HG03064 (cell line): Measurements from ENCODE around the gene NR1H2.
"Not testable (repeated sequence)": the region's sequence is repeated elsewhere in the genome, so short reads cannot be mapped to it uniquely, and the experiment has no call there.

Experiments used
- ATAC-seq: cut with Tn5 transposase; IDR thresholded peaks from one replicate; pipeline ENCODE4 v1.9.1; 2021; ENCODE audit warnings: low read depth; ENCODE audit not compliant: unreplicated experiment

The NR1H2 gene

DNA sequence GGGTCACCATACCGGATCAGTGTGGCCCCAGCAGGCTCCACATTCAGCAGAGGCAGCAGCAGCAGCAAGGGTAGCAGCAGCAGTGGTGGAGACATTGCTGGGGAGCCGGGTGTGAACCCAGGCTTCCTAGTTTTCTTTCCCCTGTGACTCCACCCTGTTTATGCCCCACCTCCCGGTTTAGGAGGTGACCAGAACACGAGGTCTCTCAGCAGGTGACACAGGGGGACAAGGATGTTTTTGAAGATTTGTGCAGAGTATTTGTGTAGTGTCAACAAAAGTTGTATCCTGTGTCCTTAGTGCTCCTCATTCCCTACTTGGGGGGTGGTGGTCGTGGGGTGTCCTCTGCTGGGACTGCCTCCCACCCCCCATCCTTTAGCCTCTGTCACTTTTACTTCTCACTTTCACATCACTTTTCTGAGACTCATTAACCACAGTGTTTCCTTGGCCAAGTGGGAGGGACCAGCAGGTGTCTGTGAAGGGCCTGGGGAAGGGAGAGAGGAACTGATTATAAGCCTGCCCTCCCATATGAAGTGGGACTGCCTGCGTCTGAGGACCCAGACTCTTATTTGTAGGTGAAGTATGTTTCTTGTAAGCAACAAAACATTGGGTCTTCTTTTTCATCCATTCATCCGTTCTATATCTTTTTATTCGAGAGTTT lies 31.5 kb upstream of the NR1H2 start:
- no peak for ATAC-seq

DNA sequence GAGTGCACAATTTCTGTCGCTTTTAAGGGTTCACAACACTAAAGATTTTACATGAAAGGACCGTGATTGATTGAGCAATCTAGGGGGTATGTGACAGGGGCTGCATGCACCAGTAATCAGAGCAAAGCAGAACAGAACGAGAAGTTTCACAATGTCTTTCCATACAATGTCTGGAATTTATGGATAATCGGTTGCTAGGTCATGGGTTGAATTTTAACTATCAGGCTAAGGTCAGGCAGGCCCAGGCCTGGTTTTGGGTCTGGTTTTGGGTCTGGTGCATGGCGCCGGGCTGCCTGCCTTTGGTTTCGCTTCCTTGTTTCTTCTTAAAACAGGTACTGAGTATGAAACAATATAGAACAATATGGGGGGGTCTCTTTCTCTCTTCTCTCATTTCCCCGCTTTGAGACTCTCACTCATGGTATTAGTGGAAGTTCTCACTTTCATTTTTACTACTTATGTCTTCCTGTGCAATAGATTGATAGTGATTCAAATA lies 29.1 kb upstream of the NR1H2 start:
- not testable (repeated sequence) for ATAC-seq

DNA sequence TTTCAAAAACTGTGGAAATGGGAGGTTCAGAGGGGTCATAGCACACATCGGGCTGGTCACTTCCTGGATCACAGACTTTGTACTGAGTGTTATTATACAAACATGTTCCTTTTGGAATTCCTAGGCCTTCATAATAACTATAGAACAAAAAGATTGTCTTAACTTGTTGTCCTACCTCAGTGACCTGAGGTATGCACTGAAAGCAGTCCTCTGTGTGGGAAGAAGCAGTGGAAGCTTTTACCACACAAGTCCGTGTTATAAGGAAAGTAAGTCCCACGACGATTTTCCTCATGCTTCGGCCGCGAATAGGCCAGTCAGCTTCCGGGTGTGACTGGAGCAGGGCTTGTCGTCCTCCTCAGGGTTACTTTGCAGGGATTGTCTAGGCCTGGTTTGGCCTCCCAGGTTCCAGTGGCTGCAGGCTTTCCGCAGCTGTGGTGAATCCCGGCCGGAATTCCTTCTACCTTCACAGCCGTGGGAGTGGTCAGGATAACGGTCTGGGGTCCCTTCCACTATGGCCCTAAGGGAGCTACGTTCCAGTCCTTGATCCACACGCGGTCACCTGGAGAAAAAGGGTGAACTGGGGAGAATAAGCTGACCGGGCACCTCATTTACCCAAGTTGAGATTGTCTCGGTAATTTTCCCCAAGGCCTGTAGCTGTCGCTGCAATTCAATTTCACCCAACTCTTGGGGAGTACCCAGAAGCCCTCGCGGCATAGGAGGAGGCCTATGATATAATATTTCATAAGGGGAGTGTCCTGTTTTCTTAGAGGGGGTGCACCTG lies 26.8 kb upstream of the NR1H2 start:
- no peak for ATAC-seq

DNA sequence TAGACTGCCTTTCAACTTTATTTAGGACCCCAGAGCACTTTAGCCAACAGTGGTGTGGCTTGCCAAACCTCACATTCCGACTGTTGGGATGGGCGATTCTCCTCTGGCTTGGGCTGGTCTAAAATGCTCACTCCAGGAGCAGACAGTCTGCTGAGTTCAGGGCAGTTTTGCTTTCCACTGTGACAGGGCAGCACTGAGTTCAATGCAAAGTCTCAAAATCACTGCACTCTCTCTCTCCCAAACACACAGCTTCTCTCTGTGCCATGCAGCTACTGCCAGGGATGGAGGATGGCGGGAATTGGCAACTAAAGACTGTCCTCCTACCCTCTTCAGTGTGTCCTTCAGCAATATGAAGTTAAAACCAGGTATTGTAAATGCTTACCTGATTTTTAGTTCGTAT lies 24.0 kb upstream of the NR1H2 start:
- no peak for ATAC-seq

DNA sequence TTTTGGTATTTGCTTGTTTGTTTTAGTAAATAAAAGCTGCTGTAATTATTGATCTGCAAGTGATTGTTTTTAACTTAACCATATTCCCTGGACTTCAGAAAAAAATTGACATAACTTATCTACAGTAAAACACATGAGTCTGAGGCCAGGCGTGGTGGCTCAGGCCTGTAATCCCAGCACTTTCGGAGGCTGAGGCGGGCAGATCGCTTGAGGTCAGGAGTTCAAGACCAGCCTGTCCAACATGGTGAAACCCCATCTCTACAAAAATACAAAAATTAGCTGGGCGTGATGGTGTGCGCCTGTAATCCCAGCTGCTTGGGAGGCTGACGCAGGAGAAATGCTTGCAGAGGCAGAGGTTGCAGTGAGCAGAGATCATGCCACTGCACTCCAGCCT lies 22.8 kb upstream of the NR1H2 start:
- not testable (repeated sequence) for ATAC-seq

DNA sequence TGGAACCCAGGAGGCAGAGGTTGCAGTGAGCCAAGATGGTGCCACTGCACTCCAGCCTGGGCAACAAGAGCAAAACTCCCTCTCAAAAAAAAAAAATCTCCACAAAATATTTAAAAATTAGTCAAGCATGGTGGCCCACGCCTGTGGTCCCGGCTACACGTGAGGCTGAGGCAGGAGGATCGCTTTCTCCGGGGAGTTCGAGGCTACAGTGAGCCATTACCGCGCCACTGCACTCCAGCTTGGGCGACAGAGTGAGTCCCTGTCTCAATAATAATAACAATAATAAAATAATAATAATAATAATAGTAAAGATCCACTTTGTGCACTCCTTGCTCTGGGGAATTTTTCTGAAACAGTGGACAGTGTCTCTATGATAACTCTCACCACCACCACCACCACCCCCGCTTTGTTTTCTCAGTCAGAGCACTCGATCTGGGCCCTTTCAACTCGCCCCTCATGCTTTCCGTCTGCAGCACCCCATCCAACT lies 19.5 kb upstream of the NR1H2 start:
- ATAC-seq = no peak

DNA sequence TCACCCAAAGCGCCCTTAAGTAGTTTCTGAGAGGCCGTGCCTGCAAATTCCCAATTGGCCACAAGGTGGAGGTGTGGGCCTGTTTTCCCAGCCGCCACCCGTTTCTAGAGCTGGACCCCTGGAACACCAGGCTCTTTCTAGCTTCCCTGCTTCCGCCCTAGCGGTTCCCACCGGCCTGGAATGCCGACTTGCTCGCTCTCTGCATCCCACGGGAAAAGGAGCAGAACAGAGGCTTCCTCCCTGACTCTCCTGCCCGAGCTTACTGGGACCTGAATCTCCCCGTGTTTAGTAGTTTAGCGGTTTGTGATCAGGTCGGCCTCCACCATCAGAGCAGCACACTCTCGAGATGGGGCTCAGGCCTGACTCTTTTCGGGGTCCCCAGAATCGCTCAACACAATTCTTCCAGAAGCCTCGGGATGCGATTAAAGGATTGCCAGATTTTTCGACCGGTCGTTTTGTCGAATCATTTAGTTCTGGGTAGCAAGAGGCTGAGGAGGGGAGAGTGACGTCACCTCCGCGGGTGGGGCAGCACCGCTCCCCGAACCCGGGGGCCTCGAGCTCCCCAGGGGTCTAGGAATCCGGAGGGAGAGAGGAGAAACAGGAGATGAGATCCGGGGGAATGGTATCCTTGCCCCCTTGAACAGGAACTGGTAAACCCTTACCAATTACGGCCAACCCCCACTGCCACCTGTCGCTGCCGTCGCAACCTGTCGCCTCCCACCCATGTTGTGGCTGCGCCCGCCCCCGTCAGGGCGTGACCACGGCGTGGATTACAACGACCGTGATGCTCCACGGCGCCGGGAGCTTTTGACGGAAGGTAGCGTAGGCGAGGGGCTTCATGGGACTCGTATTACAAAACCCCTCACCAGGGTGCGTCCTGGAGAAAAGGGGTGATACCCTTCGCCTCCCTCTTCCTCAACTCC lies 18.8 kb upstream of the NR1H2 start:
- no peak for ATAC-seq

DNA sequence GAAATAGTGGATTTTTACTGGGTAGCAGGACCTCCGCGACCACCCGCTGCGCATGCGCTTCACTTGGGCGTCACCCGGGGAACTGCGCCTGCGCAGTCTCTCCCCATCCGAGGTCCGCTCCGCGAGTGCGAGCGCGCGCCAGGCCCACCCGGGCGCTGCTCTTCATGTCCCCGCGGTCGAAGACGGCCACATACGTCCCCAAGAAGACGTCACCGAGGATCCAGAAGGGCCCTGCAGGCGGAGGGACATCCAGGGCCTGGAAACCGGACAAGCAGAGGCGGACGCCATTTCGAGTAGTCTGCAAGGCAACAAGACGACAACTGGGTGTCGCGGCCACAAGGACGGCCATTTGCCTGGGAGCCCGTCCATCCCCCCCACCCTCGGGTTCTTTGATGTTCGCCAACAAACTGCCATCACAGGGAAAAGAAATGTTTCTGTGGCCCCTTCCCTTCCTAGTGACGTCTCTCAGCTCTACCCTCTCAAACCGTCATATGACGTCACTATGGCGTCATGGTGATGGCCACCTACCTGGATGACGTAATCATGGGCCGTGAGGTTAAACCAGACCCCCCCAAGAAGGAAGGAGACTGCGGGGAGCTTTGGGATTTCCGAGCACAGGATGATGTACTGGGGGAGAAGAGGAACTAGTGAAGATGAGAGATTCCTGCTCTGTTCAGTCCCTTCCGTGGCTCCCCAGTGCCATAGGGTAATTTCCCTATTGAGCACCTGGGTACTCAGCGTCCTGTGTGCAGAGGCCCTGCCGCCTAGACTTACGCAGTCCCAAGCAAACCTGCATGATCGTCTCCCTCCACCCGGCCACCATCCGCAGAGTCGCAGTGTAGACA lies 17.6 kb upstream of the NR1H2 start:
- no peak for ATAC-seq

DNA sequence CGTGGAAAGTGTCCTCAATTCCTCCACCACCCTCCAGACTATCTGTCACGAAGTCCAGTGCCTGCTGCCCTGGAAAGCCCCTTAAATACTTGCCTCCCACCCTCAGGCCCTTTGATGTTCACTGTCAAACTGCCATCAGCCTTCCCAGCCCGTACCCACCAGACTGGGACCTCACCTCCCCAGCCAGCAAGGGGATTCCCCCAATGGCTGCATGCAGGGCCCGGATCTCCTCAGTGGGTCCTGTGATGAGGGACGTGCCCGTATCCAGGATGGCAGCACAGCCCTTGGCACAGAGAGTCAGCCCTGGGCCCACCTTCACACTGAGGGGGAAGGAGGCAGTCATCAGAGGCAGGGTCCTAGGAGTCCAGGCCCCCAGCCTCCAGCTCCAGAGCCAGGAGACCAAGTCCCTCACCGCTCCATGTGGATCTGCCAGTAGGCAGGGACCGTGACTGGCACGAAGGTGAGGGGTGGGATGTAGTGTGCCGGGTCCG lies 16.9 kb upstream of the NR1H2 start:
- no peak for ATAC-seq

DNA sequence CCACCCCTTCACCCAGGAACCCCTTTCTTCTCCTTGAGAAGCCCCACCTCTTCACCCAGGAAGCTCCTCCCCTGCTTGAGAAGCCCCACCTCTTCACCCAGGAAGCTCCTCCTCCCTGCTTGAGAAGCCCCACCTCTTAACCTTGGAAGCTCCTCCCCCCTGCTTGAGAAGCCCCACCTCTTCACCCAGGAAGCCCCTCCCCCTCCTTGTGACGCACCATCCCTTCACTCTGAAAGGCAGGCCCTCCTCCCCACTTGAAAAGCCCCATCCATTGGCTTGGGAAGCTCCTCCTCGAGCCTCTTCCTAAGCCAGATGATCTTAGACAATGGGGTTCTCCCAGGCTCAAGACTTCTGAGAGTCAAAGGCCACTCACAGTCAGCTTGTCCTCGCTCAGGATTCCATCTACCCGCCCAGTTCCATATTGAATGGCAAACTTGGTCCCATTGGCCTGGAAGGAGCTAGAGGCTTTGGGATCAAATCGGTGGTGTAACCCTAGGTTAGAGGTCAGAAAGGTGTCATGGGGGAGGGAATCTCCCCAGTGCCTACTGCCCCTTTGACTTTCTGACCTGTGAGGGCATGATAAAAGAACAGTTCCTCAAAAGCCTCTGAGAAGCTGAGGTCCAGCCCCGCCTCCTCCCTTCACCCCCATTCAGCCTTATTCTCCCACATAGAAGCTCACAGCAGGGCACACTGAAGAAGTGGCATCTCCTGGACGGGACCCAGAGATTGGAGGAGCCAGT lies 14.8 kb upstream of the NR1H2 start:
- no peak for ATAC-seq

DNA sequence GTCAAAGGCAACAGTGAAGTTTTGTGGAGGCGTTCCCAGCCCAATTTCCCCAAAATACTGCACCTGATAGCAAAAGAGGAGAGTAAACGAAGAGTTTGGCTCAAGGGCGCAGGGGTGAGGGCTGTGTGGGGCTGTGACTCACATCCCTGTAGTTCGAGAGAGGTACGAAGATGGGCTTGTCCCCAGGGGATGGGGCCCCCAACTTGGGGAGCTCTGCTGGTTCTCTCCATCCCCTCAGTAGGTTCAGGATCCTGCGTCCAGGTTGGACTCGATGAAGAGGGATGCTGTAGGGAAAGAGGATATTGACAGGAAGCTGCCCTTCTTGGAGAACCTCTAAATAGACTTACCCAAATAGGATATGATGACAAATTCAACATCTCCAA lies 14.2 kb upstream of the NR1H2 start:
- ATAC-seq = no peak

DNA sequence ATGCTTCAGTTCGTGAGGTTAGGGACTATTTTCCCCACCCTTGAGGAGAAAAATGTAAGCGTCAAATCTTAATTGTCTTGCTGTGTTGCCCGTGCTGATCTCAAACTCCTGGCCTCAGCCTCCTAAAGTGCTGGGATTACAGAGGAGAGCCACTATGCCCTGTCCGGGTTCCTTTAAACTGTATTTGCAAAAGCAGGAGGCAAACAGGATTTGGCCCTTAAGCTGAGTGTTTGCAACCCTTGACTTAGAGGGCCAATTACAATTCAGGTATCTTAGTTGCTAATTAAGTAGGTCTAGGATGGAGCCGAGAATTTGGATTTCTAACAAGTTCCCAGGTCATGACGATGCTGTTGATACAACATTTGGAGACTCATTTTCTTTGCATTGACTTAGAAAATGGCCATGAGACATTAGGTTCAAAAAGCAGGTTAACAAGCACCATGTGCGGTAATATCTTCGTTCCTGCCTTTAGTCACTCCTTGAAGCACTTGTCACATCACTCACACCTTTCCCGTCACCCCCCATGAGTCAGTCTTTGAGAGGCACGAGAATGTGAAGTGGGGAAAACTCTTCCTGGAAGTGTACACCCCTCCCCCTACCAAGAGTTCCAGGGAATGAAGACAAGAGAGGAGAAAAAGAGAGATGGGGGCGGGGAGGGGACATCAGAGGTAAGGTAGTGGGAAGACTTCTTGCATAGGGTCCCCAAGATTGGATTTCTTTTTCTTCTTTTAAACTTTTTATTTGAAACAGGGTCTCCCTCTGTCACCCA lies 13.4 kb upstream of the NR1H2 start:
- no peak for ATAC-seq

DNA sequence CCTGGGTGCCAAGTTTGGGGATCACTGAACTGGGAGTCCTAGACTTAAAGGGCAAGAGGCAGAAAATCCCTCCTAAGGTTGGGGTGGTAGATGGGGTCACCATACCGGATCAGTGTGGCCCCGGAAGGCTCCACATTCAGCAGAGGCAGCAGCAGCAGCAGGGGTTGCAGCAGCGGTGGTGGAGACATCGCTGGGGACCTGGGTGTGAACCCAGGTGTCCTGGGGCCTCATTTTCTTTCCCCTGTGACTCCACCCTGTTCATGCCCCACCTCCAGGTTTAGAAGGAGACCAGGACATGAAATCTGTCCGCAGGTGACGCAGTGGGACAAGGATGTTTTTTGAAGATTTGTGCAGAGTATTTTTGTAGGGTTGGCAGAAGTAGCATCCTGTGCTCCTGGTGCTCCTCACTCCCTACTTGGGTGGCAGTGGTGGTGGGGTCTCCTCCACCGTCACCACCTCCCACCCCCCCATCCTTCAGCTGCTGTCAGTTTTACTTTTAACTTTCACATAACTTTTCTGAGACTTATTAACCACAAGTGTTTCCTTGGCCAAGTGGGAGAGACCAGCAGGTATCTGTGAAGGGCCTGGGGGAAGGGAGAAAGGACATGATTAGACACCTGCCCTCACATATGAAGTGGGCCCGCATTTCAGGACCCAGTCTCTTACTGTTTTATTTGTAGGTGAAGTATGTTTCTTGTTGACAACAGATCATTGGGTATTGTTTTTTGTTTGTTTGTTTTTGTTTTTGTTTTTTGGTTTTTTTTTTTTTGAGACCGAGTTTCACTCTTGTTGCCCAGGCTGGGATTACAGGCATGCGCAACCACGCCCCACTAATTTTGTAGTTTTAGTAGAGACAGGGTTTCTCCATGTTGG lies 10.6 kb upstream of the NR1H2 start, which contains the start of gene NAPSA:
Gene NAPSA, minus strand, starts transcription at position 206 of the 873 bp plus-strand sequence. Its CDS starts 18 bp downstream, at position 188.
- ATAC-seq = no peak

DNA sequence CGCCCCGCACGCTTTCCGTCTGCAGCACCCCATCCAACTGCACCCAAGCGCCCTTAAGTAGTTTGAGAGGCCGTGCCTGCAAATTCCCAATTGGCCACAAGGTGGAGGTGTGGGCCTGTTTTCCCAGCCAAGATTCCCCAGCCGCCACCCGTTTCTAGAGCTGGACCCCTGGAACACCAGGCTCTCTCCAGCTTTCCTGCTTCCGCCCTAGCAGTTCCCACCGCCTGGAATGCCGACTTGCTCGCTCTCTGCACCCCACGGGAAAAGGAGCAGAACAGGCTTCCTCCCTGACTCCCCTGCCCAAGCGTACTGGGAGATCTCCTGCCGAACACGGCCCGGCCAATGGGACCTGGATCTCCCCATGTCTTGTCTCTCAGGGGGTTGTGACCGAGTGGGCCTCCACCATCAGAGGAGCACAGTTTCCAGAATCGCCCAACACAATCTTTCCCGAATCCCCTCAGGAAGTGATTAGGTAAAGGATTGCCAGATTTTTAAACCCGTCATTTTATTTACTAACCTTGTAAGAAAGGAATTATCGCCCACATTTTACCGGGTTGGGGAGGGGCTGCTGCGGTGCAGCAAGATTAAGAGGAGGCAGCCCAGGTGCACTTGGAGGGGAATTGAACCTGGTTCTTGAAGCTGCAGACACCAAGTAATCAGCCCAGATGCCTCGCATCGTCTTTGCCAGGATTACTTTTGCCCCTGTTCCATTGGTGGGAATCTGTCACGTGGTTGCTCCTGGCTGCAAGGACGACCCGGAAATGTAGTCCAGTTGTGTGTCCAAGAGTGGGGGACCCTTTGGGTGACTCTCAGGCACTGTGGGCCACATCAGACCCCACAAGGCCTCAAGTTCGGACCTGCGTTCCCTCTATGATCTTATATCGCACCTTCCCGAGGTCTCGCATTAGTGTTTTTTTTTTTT lies 7.3 kb upstream of the NR1H2 start:
- no peak for ATAC-seq

DNA sequence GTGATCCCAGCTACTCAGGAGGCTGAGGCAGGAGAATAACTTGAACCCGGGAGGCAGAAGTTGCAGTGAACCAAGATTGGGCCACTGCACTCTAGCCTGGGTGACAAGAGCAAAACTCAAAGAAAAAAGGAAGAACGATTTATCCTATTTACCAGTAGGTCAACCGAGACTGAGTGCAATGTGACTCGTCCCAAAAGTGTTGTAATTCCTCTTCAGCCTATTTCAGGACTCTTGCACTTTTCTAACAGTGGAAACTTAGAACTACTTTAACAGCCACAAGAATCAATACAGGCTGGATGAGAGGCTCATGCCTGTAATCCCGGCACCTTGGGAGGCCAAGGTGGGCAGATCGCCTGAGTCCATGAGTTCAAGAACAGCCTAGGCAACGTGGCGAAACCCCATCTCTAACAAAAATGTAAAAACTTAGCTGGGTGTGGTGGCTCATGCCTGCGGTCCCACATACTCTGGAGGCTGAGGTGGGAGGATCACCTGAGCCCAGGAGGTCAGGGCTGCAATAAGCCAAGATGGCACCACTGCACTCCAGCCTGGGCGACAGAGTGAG lies 4.3 kb upstream of the NR1H2 start:
- no peak for ATAC-seq

DNA sequence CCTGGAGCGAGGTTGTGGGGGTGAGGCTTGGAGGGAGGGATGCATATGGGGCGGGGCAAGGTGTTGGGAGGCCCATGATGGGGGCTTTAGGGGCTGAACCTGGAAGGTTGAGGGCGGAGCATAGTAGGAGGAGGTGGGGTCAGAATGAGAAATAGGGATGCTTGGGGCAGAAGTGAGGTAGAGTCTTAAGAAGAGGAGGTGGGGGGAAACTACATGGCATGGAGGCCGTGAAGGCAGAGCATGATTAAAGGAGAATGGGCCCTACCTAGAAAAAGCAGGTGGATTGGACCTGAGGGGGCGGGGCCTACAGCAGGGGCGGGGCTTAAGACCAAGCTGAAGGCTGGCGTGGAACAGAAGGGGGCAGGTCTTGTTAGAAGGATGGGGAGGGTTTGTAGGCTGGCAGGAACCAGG lies 799 bp downstream of the NR1H2 start:
- no peak for ATAC-seq
